Measurements from ENCODE around the gene MYO6. TPM values are rescaled to one million over a fixed set of nuclear protein-coding genes. Genes with fewer than 3 reads are reported as not detected.

MYO6 gene
- polyA plus RNA-seq, 1 donor (not counting 4 experiments of a cell fraction or from before 2014, with no cell fraction given): 24.5 TPM

DNA sequence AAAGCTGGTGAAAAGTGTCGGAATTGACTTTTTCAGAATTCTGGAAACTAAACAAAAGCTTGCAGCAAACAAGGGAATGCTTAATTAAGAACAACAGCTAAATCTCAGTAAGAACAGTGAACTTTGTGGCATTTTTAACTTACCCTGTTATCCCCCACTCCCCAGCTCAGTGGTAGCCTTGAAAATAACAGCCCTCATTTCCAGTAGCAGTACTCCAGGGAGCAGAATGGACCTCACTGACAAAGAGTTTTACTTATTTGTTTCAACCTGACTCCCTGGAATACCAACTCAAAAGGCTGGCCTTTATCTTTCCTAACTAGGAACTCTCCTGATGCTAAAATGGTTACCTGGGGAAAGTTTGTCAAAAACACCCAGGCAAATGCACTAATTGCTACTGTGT is 214.5 kb downstream of the MYO6 start:
- H3K9me1 ChIP-seq (ENCODE audit: control insufficient read depth, extremely low read depth, insufficient read depth, low read length): no peaks in the 10 kb centered on the region
- H3K27me3 ChIP-seq (ENCODE audit: control insufficient read depth, extremely low read depth, insufficient read depth, low read length): no peaks in the 10 kb centered on the region
- dilution Hi-C loops (cut with MboI; ENCODE audit: extremely low pct_ligation_motif_present, low sequenced_read_pairs): no loop called here
- H4K20me1 ChIP-seq (ENCODE audit: control insufficient read depth, extremely low read depth, insufficient read depth, low read length): no peaks in the 10 kb centered on the region
- no peak overlapping the region for H3K4me3 ChIP-seq (ENCODE audit: control insufficient read depth in 2 of 3, extremely low read depth in 1 of 3, insufficient read depth in 2 of 3, low read depth in 1 of 3, low read length in 3 of 3)
- H3K9me3 ChIP-seq (ENCODE audit: control insufficient read depth, low read depth, low read length): no peaks in the 10 kb centered on the region
- no peak overlapping the region for H3K4me2 ChIP-seq (ENCODE audit: control insufficient read depth, extremely low read depth, insufficient read depth, low read depth, low read length)
- no peak overlapping the region for H2AFZ ChIP-seq (ENCODE audit: control insufficient read depth, low read length)
- FAIRE-seq (no peak), DNase-seq (ENCODE audit: low read depth, low spot score) (no peak)
- H3K4me1 ChIP-seq (ENCODE audit: control insufficient read depth, extremely low read depth, insufficient read depth, low read length): no peaks in the 10 kb centered on the region
- no peak overlapping the region for H3K27ac ChIP-seq (ENCODE audit: control insufficient read depth, insufficient read depth, low read length)
- TF ChIP-seq EZH2 (IDR thresholded peaks at IDR 0.05; ENCODE audit: low read length) (no peak), CTCF (optimal IDR thresholded peaks at IDR 0.05 in 1 of 3, IDR thresholded peaks at IDR 0.05 in 1 of 3, conservative IDR thresholded peaks at IDR 0.05 in 1 of 3; ENCODE audit: extremely low read depth in 1 of 3, insufficient read depth in 2 of 3, low read length in 3 of 3) (no peak)
- H3K36me3 ChIP-seq (ENCODE audit: control insufficient read depth in 2 of 2, extremely low read depth in 1 of 2, insufficient read depth in 2 of 2, low read length in 2 of 2): no peaks in the 10 kb centered on the region
- H3K9ac ChIP-seq (ENCODE audit: control insufficient read depth, extremely low read depth, insufficient read depth, low read length): no peak overlapping the region
- H3K79me2 ChIP-seq (ENCODE audit: control insufficient read depth, insufficient read depth, low read length): no peaks in the 10 kb centered on the region

- no peak overlapping the region for H3K27ac ChIP-seq (ENCODE audit: control insufficient read depth, insufficient read depth, low read length)
- no peaks in the 10 kb centered on the region for H3K79me2 ChIP-seq (ENCODE audit: control insufficient read depth, insufficient read depth, low read length)
- no peaks in the 10 kb centered on the region for H3K9me3 ChIP-seq (ENCODE audit: control insufficient read depth, low read depth, low read length)
- no peaks in the 10 kb centered on the region for H3K9me1 ChIP-seq (ENCODE audit: control insufficient read depth, extremely low read depth, insufficient read depth, low read length)
- no peaks in the 10 kb centered on the region for H4K20me1 ChIP-seq (ENCODE audit: control insufficient read depth, extremely low read depth, insufficient read depth, low read length)
- TF ChIP-seq EZH2 (IDR thresholded peaks at IDR 0.05; ENCODE audit: low read length) (no peak), CTCF (optimal IDR thresholded peaks at IDR 0.05 in 1 of 3, IDR thresholded peaks at IDR 0.05 in 1 of 3, conservative IDR thresholded peaks at IDR 0.05 in 1 of 3; ENCODE audit: extremely low read depth in 1 of 3, insufficient read depth in 2 of 3, low read length in 3 of 3) (no peak)
- no peaks in the 10 kb centered on the region for H3K4me1 ChIP-seq (ENCODE audit: control insufficient read depth, extremely low read depth, insufficient read depth, low read length)
- dilution Hi-C loops (cut with MboI; ENCODE audit: extremely low pct_ligation_motif_present, low sequenced_read_pairs): no loop called here
- no peak for DNase-seq (ENCODE audit: low read depth, low spot score)
- no peak overlapping the region for H3K4me2 ChIP-seq (ENCODE audit: control insufficient read depth, extremely low read depth, insufficient read depth, low read depth, low read length)
- no peak for FAIRE-seq
- H3K4me3 ChIP-seq (ENCODE audit: control insufficient read depth in 2 of 3, extremely low read depth in 1 of 3, insufficient read depth in 2 of 3, low read depth in 1 of 3, low read length in 3 of 3): no peak overlapping the region
- H3K27me3 ChIP-seq (ENCODE audit: control insufficient read depth, extremely low read depth, insufficient read depth, low read length): no peaks in the 10 kb centered on the region
- no peak overlapping the region for H3K9ac ChIP-seq (ENCODE audit: control insufficient read depth, extremely low read depth, insufficient read depth, low read length)
- H2AFZ ChIP-seq (ENCODE audit: control insufficient read depth, low read length): no peak overlapping the region
- H3K36me3 ChIP-seq (ENCODE audit: control insufficient read depth in 2 of 2, extremely low read depth in 1 of 2, insufficient read depth in 2 of 2, low read length in 2 of 2): no peaks in the 10 kb centered on the region
Measured at GRCh38 chr6:75968143-75968542, 219.1 kb downstream of the MYO6 start.

Small RNA genes within 50 kb of the gene (small RNA-seq; reads per million reads assigned to genes)
- gene RF00019 (ENCODE audit: insufficient read length in 3 of 3, low read depth in 3 of 3, low replicate concordance in 1 of 3) (0 reads per million in 3 experiments), gene RNA5SP209 (ENCODE audit: insufficient read length in 3 of 3, low read depth in 3 of 3, low replicate concordance in 1 of 3) (0 reads per million in 3 experiments), gene RNU6-155P (ENCODE audit: insufficient read length in 3 of 3, low read depth in 3 of 3, low replicate concordance in 1 of 3) (0 reads per million in 3 experiments)

Other genes starting within 250 kb of the MYO6 start
- 19.8 to 41.1 TPM (median 20.6 TPM) in 3 replicates for gene SENP6, start 147.4 kb upstream of the MYO6 start, polyA plus RNA-seq